ENCODE data around the gene GTF2F1.

DNA sequence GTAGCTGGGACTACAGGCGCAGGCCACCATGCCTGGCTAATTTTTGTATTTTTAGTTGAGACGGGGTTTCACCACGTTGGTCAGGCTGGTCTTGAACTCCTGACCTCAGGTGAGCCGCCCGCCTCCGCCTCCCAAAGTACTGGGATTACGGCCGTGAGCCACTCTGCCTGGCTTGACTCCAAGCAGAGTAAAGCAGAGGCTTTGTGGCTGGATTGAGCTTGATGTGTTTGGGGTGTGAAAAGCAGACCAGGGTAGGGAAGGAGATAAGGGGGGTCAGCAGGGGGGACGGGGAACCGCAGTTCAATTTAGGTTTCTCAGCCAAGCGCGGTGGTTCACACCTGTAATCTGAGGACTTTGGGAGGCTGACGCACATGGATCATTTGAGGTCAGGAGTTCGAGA is 35.8 kb downstream of the GTF2F1 start:
- TF ChIP-seq, protein P1, sequence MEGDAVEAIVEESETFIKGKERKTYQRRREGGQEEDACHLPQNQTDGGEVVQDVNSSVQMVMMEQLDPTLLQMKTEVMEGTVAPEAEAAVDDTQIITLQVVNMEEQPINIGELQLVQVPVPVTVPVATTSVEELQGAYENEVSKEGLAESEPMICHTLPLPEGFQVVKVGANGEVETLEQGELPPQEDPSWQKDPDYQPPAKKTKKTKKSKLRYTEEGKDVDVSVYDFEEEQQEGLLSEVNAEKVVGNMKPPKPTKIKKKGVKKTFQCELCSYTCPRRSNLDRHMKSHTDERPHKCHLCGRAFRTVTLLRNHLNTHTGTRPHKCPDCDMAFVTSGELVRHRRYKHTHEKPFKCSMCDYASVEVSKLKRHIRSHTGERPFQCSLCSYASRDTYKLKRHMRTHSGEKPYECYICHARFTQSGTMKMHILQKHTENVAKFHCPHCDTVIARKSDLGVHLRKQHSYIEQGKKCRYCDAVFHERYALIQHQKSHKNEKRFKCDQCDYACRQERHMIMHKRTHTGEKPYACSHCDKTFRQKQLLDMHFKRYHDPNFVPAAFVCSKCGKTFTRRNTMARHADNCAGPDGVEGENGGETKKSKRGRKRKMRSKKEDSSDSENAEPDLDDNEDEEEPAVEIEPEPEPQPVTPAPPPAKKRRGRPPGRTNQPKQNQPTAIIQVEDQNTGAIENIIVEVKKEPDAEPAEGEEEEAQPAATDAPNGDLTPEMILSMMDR (IDR thresholded peaks at IDR 0.05; ENCODE audit: low read depth, low read length, missing input control): no peak
- no peak for TF ChIP-seq JUND (IDR thresholded peaks at IDR 0.05)
- no peak for TF ChIP-seq RXRA (IDR thresholded peaks at IDR 0.05)
- no peak for TF ChIP-seq ZBTB33 (IDR thresholded peaks at IDR 0.05)
- no peak for TF ChIP-seq EGR1 (IDR thresholded peaks at IDR 0.05; ENCODE audit: low read depth in 2 of 2)
- no peak for TF ChIP-seq SP1 (IDR thresholded peaks at IDR 0.05)
- TF ChIP-seq, protein P2, sequence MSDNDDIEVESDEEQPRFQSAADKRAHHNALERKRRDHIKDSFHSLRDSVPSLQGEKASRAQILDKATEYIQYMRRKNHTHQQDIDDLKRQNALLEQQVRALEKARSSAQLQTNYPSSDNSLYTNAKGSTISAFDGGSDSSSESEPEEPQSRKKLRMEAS (IDR thresholded peaks at IDR 0.05): no peak
- no peak for TF ChIP-seq TAF1 (conservative IDR thresholded peaks at IDR 0.05)
- TF ChIP-seq YY1 (IDR thresholded peaks at IDR 0.05): no peak
- TF ChIP-seq RAD21 (IDR thresholded peaks at IDR 0.05): no peak
- TF ChIP-seq, protein P3, sequence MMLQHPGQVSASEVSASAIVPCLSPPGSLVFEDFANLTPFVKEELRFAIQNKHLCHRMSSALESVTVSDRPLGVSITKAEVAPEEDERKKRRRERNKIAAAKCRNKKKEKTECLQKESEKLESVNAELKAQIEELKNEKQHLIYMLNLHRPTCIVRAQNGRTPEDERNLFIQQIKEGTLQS (IDR thresholded peaks at IDR 0.05): no peak

All from liver (tissue), 3 donors.